Lung (tissue), 12 donors: ENCODE results near the gene SEC62. TPM values are rescaled to one million over a fixed set of nuclear protein-coding genes. Genes with fewer than 3 reads are reported as not detected.

Experiments used
- ATAC-seq: fragments of 200-7000 bp; cut with Tn5 transposase; one replicate; pipeline ENCODE4 v1.9.1; 2020; ENCODE audit warnings: moderate number of reproducible peaks; ENCODE audit not compliant: insufficient read depth, low FRiP score
- DNase-seq, 3 donors: peaks; one replicate each; pipeline ENCODE4 v3.0.0-alpha.2; 2013 to 2017
- H3K27ac ChIP-seq, 2 donors: one replicate each; pipeline ENCODE4 v1.5.1; 2013; ENCODE audit warnings: mild to moderate bottlenecking in 2 of 2, moderate library complexity in 2 of 2, control low read depth in 1 of 2, inconsistent platforms in 1 of 2, low read depth in 1 of 2, low read length in 1 of 2
- H3K27me3 ChIP-seq, 3 donors: one replicate each; pipeline ENCODE4 v1.5.1; 2013; ENCODE audit warnings: low read length in 2 of 3; ENCODE audit not compliant: control insufficient read depth in 3 of 3, insufficient read depth in 3 of 3
- H3K36me3 ChIP-seq, 4 donors: one replicate each; pipeline ENCODE4 v1.5.1; 2013; ENCODE audit warnings: low read length in 4 of 4, mild to moderate bottlenecking in 1 of 4, moderate library complexity in 1 of 4; ENCODE audit not compliant: control insufficient read depth in 4 of 4, insufficient read depth in 4 of 4
- H3K4me1 ChIP-seq, 5 donors: one replicate each; pipeline ENCODE4 v1.5.1; 2013; ENCODE audit warnings: low read length in 5 of 5, mild to moderate bottlenecking in 2 of 5, moderate library complexity in 1 of 5; ENCODE audit not compliant: control insufficient read depth in 5 of 5, insufficient read depth in 5 of 5
- H3K4me3 ChIP-seq: one replicate; pipeline ENCODE4 v1.5.1; 2013; ENCODE audit warnings: mild to moderate bottlenecking, control low read depth, moderate library complexity
- H3K9ac ChIP-seq, 2 donors: one replicate each; pipeline ENCODE4 v1.5.1; 2013; ENCODE audit warnings: low read length in 2 of 2, control low read depth in 1 of 2; ENCODE audit not compliant: insufficient read depth in 1 of 2
- H3K9me3 ChIP-seq, 4 donors: one replicate each; pipeline ENCODE4 v1.5.1; 2013; ENCODE audit warnings: low read length in 3 of 4, mild to moderate bottlenecking in 1 of 4, moderate library complexity in 1 of 4; ENCODE audit not compliant: control insufficient read depth in 4 of 4, insufficient read depth in 3 of 4
- CTCF ChIP-seq: IDR thresholded peaks from 2 replicates; pipeline ENCODE4 v1.5.1; 2012; ENCODE audit warnings: mild to moderate bottlenecking; ENCODE audit errors: control extremely low read depth, extremely low read depth
- WGBS, 2 donors: extraction: QIAGEN DNeasy Blood & Tissue Kit; methylation state at CpG; one replicate each; pipeline ENCODE4 v1.1.7; 2013; 5-methylcytosine and 5-hydroxymethylcytosine counted together
- polyA plus RNA-seq, 2 donors: library from polyadenylated mRNA; stranded (reverse); fragments of 200-250 nt; gene quantifications; one replicate each; pipeline ENCODE4 v1.2.1, GENCODE V29; 2013
- total RNA-seq, 2 donors: library from RNA; depleted of rRNA in 1 of 2; stranded (reverse); fragments of >200 nt in 1 of 2; gene quantifications; one replicate each; pipeline ENCODE4 v1.2.1, GENCODE V29; 2014 to 2021
- donor health status: control.
- donor health status: control.
- donor health status: Bipolar disorder and iron deficiency.
- donor health status: healthy.
- donor health status: DM: yes; HTN: yes; CAD: no.

Gene SEC62
- total and polyA plus RNA-seq, 4 donors: 55.2 to 96.5 (median 62.7) TPM

- ATAC-seq (no peak), DNase-seq (peak in 2 of 3 donors; percentile 11 to 60)
- Histone ChIP-seq H3K27ac (peak overlapping the region in 1 of 2 donors; percentile 77), H3K4me3 (no peak overlapping the region), H3K36me3 (no peaks in the 10 kb centered on the region), H3K9ac (no peak overlapping the region), H3K9me3 (no peaks in the 10 kb centered on the region), H3K27me3 (peaks cover 0 to 4% (median 0%) of the 10 kb centered on the region in 3 donors), H3K4me1 (peaks cover 0 to 8% (median 0%) of the 10 kb centered on the region in 5 donors)
- TF ChIP-seq CTCF: no peak
- 61 to 82% methylated on average over 5 of the region's 5 CpGs for WGBS, 2 donors
Observed at GRCh38 chr3:170046269-170047132, 79.9 kb downstream of the SEC62 start.

GRCh38 chr3:170047133-170047404 lies 80.5 kb downstream of the SEC62 start:
- Histone ChIP-seq H3K27me3 (no peaks in the 10 kb centered on the region), H3K4me1 (peaks cover 0 to 8% (median 0%) of the 10 kb centered on the region in 5 donors), H3K9ac (no peak overlapping the region), H3K9me3 (no peaks in the 10 kb centered on the region), H3K36me3 (no peaks in the 10 kb centered on the region), H3K4me3 (no peak overlapping the region), H3K27ac (peak overlapping the region in 1 of 2 donors; percentile 14)
- 86 to 94% methylated on average over 3 of the region's 3 CpGs for WGBS, 2 donors
- no peak for ATAC-seq
- DNase-seq: no peak
- no peak for TF ChIP-seq CTCF

Other genes starting within 250 kb of the SEC62 start
- 10 to 100 TPM; 12.4 to 45.7 TPM for gene TERC, start 201.7 kb upstream of the SEC62 start, total RNA-seq
- gene TERC, start 201.7 kb upstream of the SEC62 start, polyA plus RNA-seq: under 1 TPM in 1 of 2 donors, not detected in 1; 0.16 TPM
- 1 to 10 TPM; 3.0 to 3.2 TPM for gene ACTRT3, start 197.2 kb upstream of the SEC62 start, total RNA-seq
- gene ACTRT3, start 197.2 kb upstream of the SEC62 start, polyA plus RNA-seq: 1 to 10 TPM; 1.0 to 2.5 TPM
- 10 to 100 TPM; 11.2 to 32.1 TPM for gene MYNN, start 193.4 kb upstream of the SEC62 start, total RNA-seq
- gene MYNN, start 193.4 kb upstream of the SEC62 start, polyA plus RNA-seq: 1 to 10 TPM; 8.1 to 8.9 TPM
- gene LRRIQ4, start 153.9 kb upstream of the SEC62 start, total RNA-seq: under 1 TPM in 1 of 2 donors, not detected in 1; 0.09 TPM
- gene LRRIQ4, start 153.9 kb upstream of the SEC62 start, polyA plus RNA-seq: under 1 TPM in 1 of 2 donors, not detected in 1; 0.03 TPM
- 10 to 100 TPM in 1 of 2 donors, 1 to 10 TPM in 1; 9.1 to 17.5 TPM for gene LRRC34, start 153.9 kb upstream of the SEC62 start, total RNA-seq
- gene LRRC34, start 153.9 kb upstream of the SEC62 start, polyA plus RNA-seq: 1 to 10 TPM; 2.9 to 4.6 TPM
- gene LRRC31, start 96.9 kb upstream of the SEC62 start, total RNA-seq: under 1 TPM; 0.14 to 0.43 TPM
- gene LRRC31, start 96.9 kb upstream of the SEC62 start, polyA plus RNA-seq: 1 to 10 TPM in 1 of 2 donors, under 1 TPM in 1; 0.08 to 1.0 TPM
- not detected for gene SAMD7, start 55.2 kb upstream of the SEC62 start, total RNA-seq
- gene SAMD7, start 55.2 kb upstream of the SEC62 start, polyA plus RNA-seq: not detected
- gene GPR160, start 71.2 kb downstream of the SEC62 start, total RNA-seq: 10 to 100 TPM; 18.7 to 23.3 TPM
- gene GPR160, start 71.2 kb downstream of the SEC62 start, polyA plus RNA-seq: 10 to 100 TPM; 16.9 to 22.7 TPM
- 100 to 1,000 TPM in 1 of 2 donors, 10 to 100 TPM in 1; 52.6 to 110 TPM for gene PHC3, start 214.9 kb downstream of the SEC62 start, total RNA-seq
- gene PHC3, start 214.9 kb downstream of the SEC62 start, polyA plus RNA-seq: 1 to 10 TPM; 7.6 to 9.7 TPM